Small intestine (tissue), 7 donors: ENCODE results near the gene BTNL3. TPM values are rescaled to one million over a fixed set of nuclear protein-coding genes. Genes with fewer than 3 reads are reported as not detected.
"Not testable (repeated sequence)": the region's sequence is repeated elsewhere in the genome, so short reads cannot be mapped to it uniquely, and the experiment has no call there.

ENCODE experiments used
- DNase-seq, 2 donors: peaks; one replicate each; pipeline versions ENCODE4 v3.0.0 to v3.0.0-alpha.2; 2013
- FAIRE-seq: peaks from 2 replicates; lab custom pipeline; 2012; peaks lifted over from hg19 to GRCh38; lab: Jason Lieb, UNC
- H3K27ac ChIP-seq, 3 donors: one replicate each; pipeline ENCODE4 v1.5.1; 2013; ENCODE audit warnings: low read length in 2 of 3, mild to moderate bottlenecking in 2 of 3, control low read depth in 1 of 3, inconsistent platforms in 1 of 3, low read depth in 1 of 3, moderate library complexity in 1 of 3
- H3K27me3 ChIP-seq, 3 donors: one replicate each; pipeline ENCODE4 v1.6.1; 2013; ENCODE audit warnings: low read length in 3 of 3, inconsistent platforms in 1 of 3; ENCODE audit not compliant: control insufficient read depth in 3 of 3, insufficient read depth in 3 of 3
- H3K36me3 ChIP-seq, 3 donors: one replicate each; pipeline ENCODE4 v1.6.1; 2013; ENCODE audit warnings: low read length in 3 of 3, inconsistent platforms in 1 of 3, low read depth in 1 of 3, mild to moderate bottlenecking in 1 of 3, moderate library complexity in 1 of 3; ENCODE audit not compliant: control insufficient read depth in 3 of 3, insufficient read depth in 2 of 3
- H3K4me1 ChIP-seq, 3 donors: one replicate each; pipeline ENCODE4 v1.6.1; 2013; ENCODE audit warnings: low read length in 2 of 3, inconsistent platforms in 1 of 3, low read depth in 1 of 3, mild to moderate bottlenecking in 1 of 3, moderate library complexity in 1 of 3; ENCODE audit not compliant: control insufficient read depth in 3 of 3, insufficient read depth in 2 of 3
- H3K4me3 ChIP-seq, 3 donors: one replicate each; pipeline ENCODE4 v1.5.1; 2013; ENCODE audit warnings: low read length in 3 of 3, control low read depth in 1 of 3, inconsistent platforms in 1 of 3, low read depth in 1 of 3, mild to moderate bottlenecking in 1 of 3, moderate library complexity in 1 of 3
- H3K9me3 ChIP-seq, 2 donors: one replicate each; pipeline ENCODE4 v1.6.1; 2013; ENCODE audit warnings: low read depth in 1 of 2, low read length in 1 of 2; ENCODE audit not compliant: control insufficient read depth in 2 of 2, insufficient read depth in 1 of 2
- WGBS, 3 donors: extraction: QIAGEN DNeasy Blood & Tissue Kit; methylation state at CpG; one replicate each; pipeline ENCODE4 v1.1.7; 2013; 5-methylcytosine and 5-hydroxymethylcytosine counted together
- polyA plus RNA-seq, 4 donors: library from polyadenylated mRNA; stranded (reverse) in 3 of 4; unstranded in 1 of 4; fragments of 200-250 nt in 3 of 4; fragments of 120-200 nt in 1 of 4; gene quantifications; one replicate each; pipeline versions ENCODE4 v1.2.1 to v1.2.3, GENCODE V29; 2013
- donor health status: healthy with polysubstance abuse.
- donor health status: control.
- donor health status: control.
- donor health status: Bipolar disorder and iron deficiency.
- donor health status: healthy.

BTNL3 gene
- polyA plus RNA-seq, 4 donors = 35.6 to 162 (median 102) TPM

DNA sequence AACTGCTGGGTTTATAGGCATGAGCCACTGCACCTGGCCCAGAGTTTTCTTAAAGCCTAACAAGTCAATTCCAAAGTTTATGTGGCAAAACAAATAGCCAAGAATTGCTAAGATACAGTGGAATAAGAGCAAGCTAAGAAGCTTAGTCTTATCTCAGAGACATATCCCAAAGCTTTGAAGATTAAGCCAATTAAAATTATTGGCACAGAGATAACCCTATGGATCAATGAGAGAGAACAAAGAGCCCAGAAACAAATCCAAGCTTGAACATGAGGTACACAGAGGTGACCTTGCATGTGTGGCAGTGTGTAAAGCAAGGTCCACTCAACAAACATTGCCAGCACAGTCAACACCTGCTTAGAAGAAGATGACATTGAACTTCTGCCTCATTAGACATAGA, 13.3 kb downstream of the BTNL3 start:
- no peaks in the 10 kb centered on the region for H3K4me1 ChIP-seq
- DNase-seq (peak; percentile 37 to 68), FAIRE-seq (no peak)
- H3K9me3 ChIP-seq = no peaks in the 10 kb centered on the region
- no peaks in the 10 kb centered on the region for H3K27me3 ChIP-seq
- H3K36me3 ChIP-seq = peaks cover 0 to 26% (median 2%) of the 10 kb centered on the region in 3 donors
- H3K27ac ChIP-seq = no peak overlapping the region
- H3K4me3 ChIP-seq = no peak overlapping the region

GRCh38 chr5:181005791-181006190, 17.1 kb downstream of the BTNL3 start:
- Histone ChIP-seq H3K4me1 (no peaks in the 10 kb centered on the region), H3K27ac (no peak overlapping the region), H3K9me3 (no peaks in the 10 kb centered on the region), H3K4me3 (no peak overlapping the region), H3K27me3 (peaks cover 0 to 2% (median 0%) of the 10 kb centered on the region in 3 donors), H3K36me3 (peaks cover 0 to 19% (median 0%) of the 10 kb centered on the region in 3 donors)
- FAIRE-seq (no peak), DNase-seq (no peak)
- 81 to 88% (median 85%) methylated on average over 9 of the region's 9 CpGs for WGBS, 3 donors

DNA sequence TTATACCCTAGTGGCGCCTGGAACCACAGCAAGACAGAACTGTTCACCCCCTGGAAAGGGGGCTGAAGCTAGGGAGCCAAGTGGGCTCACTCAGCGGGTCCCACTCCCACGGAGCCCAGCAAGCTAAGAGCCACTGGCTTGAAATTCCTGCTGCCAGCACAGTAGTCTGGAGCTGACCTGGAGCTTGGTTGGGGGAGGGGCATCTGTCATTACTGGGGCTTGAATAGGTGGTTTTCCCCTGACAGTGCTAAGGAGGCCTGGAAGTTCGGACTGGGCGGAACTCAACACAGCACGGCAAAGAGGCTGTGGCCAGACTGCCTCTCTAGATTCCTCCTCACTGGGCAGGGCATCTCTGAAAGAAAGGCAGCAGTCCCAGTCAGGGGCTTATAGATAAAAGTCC, 19.5 kb downstream of the BTNL3 start:
- 64 to 72% (median 70%) methylated on average over 6 of the region's 6 CpGs for WGBS, 3 donors
- no peak overlapping the region for H3K4me3 ChIP-seq
- peaks cover 0 to 10% (median 0%) of the 10 kb centered on the region in 3 donors for H3K36me3 ChIP-seq
- no peak for FAIRE-seq
- H3K4me1 ChIP-seq = no peaks in the 10 kb centered on the region
- no peak overlapping the region for H3K27ac ChIP-seq
- no peaks in the 10 kb centered on the region for H3K9me3 ChIP-seq
- DNase-seq = no peak
- H3K27me3 ChIP-seq = peaks cover 0 to 2% (median 0%) of the 10 kb centered on the region in 3 donors

GRCh38 chr5:181010018-181010417, 21.4 kb downstream of the BTNL3 start:
- DNase-seq, H3K36me3 ChIP-seq, H3K27ac ChIP-seq, H3K4me3 ChIP-seq, H3K9me3 ChIP-seq, FAIRE-seq, H3K27me3 ChIP-seq, H3K4me1 ChIP-seq: not testable (repeated sequence)
- 85 to 94% (median 91%) methylated on average over 4 of the region's 4 CpGs for WGBS, 3 donors

DNA sequence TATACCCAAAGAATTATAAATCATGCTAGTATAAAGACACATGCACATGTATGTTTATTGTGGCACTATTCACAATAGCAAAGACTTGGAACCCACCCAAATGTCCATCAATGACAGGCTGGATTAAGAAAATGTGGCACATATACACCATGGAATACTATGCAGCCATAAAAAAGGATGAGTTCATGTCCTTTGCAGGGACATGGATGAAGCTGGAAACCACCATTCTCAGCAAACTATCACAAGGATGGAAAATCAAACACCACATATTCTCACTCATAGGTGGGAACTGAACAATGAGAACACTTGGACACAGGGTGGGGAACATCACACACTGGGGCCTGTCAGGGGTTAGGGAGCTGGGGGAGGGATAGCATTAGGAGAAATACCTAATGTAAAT, 26.0 kb downstream of the BTNL3 start:
- not testable (repeated sequence) for H3K27me3 ChIP-seq, H3K4me1 ChIP-seq, H3K36me3 ChIP-seq, H3K9me3 ChIP-seq, H3K4me3 ChIP-seq, DNase-seq, FAIRE-seq, H3K27ac ChIP-seq

- not testable (repeated sequence) for DNase-seq, H3K4me1 ChIP-seq, H3K4me3 ChIP-seq, H3K27ac ChIP-seq, FAIRE-seq, H3K36me3 ChIP-seq, H3K27me3 ChIP-seq
- WGBS, 3 donors = 85 to 93% (median 91%) methylated on average over 3 of the region's 3 CpGs
- peaks cover 0 to 10% of the 10 kb centered on the region in 2 donors for H3K9me3 ChIP-seq
Measured at GRCh38 chr5:181017448-181017847, 28.8 kb downstream of the BTNL3 start.

- no peaks in the 10 kb centered on the region for H3K4me1 ChIP-seq
- no peaks in the 10 kb centered on the region for H3K27me3 ChIP-seq
- no peak for FAIRE-seq
- H3K27ac ChIP-seq = no peak overlapping the region
- no peaks in the 10 kb centered on the region for H3K36me3 ChIP-seq
- peaks cover 0 to 19% of the 10 kb centered on the region in 2 donors for H3K9me3 ChIP-seq
- WGBS, 3 donors = 79 to 93% (median 89%) methylated on average over 3 of the region's 3 CpGs
- no peak for DNase-seq
- H3K4me3 ChIP-seq = no peak overlapping the region
Measured at GRCh38 chr5:181020688-181021087, 32.0 kb downstream of the BTNL3 start.

- H3K4me3 ChIP-seq = no peak overlapping the region
- H3K9me3 ChIP-seq = peaks cover 0 to 17% of the 10 kb centered on the region in 2 donors
- FAIRE-seq = no peak
- DNase-seq = no peak
- no peaks in the 10 kb centered on the region for H3K27me3 ChIP-seq
- H3K27ac ChIP-seq = no peak overlapping the region
- no peaks in the 10 kb centered on the region for H3K4me1 ChIP-seq
- WGBS, 3 donors = 64 to 75% (median 73%) methylated on average over 1 of the region's 1 CpG
- no peaks in the 10 kb centered on the region for H3K36me3 ChIP-seq
Measured at GRCh38 chr5:181024245-181025064, 35.8 kb downstream of the BTNL3 start.
